Keratinocyte (primary cell): ENCODE results near the gene SPIN2B. TPM values are rescaled to one million over a fixed set of nuclear protein-coding genes. Genes with fewer than 3 reads are reported as not detected.
"Not testable (repeated sequence)": the region's sequence is repeated elsewhere in the genome, so short reads cannot be mapped to it uniquely, and the experiment has no call there.

Source experiments
- DNase-seq: peaks from one replicate; pipeline ENCODE4 v3.0.0-alpha.2; 2011; ENCODE audit warnings: low read depth, missing footprints, low spot score
- FAIRE-seq: peaks from 2 replicates; lab custom pipeline; 2011; peaks lifted over from hg19 to GRCh38; lab: Jason Lieb, UNC
- H2AFZ ChIP-seq: 2 replicates; pipeline ENCODE4 v1.6.0; 2012; ENCODE audit warnings: low read length, control low read depth, inconsistent platforms; ENCODE audit not compliant: control insufficient read depth
- H3K27ac ChIP-seq: 2 replicates; pipeline ENCODE4 v1.5.1; 2011; ENCODE audit warnings: low read length; ENCODE audit not compliant: control insufficient read depth, insufficient read depth
- H3K27me3 ChIP-seq: 3 replicates; pipeline ENCODE4 v1.6.0; 2011; ENCODE audit warnings: low read length; ENCODE audit not compliant: control insufficient read depth, insufficient read depth; ENCODE audit errors: extremely low read depth
- H3K36me3 ChIP-seq, 2 experiments: 2 replicates in 1 of 2; 3 replicates in 1 of 2; pipeline ENCODE4 v1.5.1; 2011; ENCODE audit warnings: low read length in 2 of 2, mild to moderate bottlenecking in 1 of 2; ENCODE audit not compliant: control insufficient read depth in 2 of 2, insufficient read depth in 2 of 2; ENCODE audit errors: extremely low read depth in 1 of 2
- H3K4me1 ChIP-seq: 3 replicates; pipeline ENCODE4 v1.5.1; 2011; ENCODE audit warnings: low read length; ENCODE audit not compliant: control insufficient read depth, insufficient read depth; ENCODE audit errors: extremely low read depth
- H3K4me2 ChIP-seq: 3 replicates; pipeline ENCODE4 v1.6.0; 2011; ENCODE audit warnings: low read depth, low read length; ENCODE audit not compliant: control insufficient read depth, insufficient read depth; ENCODE audit errors: extremely low read depth
- H3K4me3 ChIP-seq, 3 experiments: fragments of 200-600 bp in 1 of 3; sonication (generic) in 1 of 3; 2 replicates in 2 of 3; 3 replicates in 1 of 3; pipeline ENCODE4 v1.5.1; 2011 to 2016; ENCODE audit warnings: low read length in 3 of 3, mild to moderate bottlenecking in 3 of 3, control low read depth in 2 of 3, inconsistent platforms in 1 of 3, low read depth in 1 of 3, mixed read lengths in 1 of 3, mixed run types in 1 of 3, moderate library complexity in 1 of 3; ENCODE audit not compliant: control insufficient read depth in 2 of 3, insufficient read depth in 2 of 3; ENCODE audit errors: extremely low read depth in 1 of 3
- H3K79me2 ChIP-seq: 2 replicates; pipeline ENCODE4 v1.6.0; 2012; ENCODE audit warnings: low read length; ENCODE audit not compliant: control insufficient read depth, insufficient read depth
- H3K9ac ChIP-seq: 3 replicates; pipeline ENCODE4 v1.6.0; 2011; ENCODE audit warnings: low read length; ENCODE audit not compliant: control insufficient read depth, insufficient read depth; ENCODE audit errors: extremely low read depth
- H3K9me1 ChIP-seq: 3 replicates; pipeline ENCODE4 v1.6.0; 2011; ENCODE audit warnings: low read length; ENCODE audit not compliant: control insufficient read depth, insufficient read depth; ENCODE audit errors: extremely low read depth
- H3K9me3 ChIP-seq: 2 replicates; pipeline ENCODE4 v1.5.1; 2012; ENCODE audit warnings: low read depth, low read length; ENCODE audit not compliant: control insufficient read depth
- H4K20me1 ChIP-seq: 3 replicates; pipeline ENCODE4 v1.6.0; 2011; ENCODE audit warnings: low read length; ENCODE audit not compliant: control insufficient read depth, insufficient read depth; ENCODE audit errors: extremely low read depth
- EZH2 ChIP-seq: IDR thresholded peaks from one replicate; pipeline ENCODE4 v1.6.1; 2012; ENCODE audit warnings: inconsistent platforms, mild to moderate bottlenecking, low read length, moderate library complexity
- dilution Hi-C: fragments of 300-500 bp; cut with MboI; formaldehyde crosslinking; loops from one replicate; pipeline ENCODE4 v1.7.0; 2020; ENCODE audit warnings: low sequenced_read_pairs; ENCODE audit not compliant: extremely low pct_ligation_motif_present
- polyA plus RNA-seq, 5 experiments: library from polyadenylated mRNA; depleted of rRNA in 3 of 5; stranded (reverse) in 3 of 5; stranded (forward) in 1 of 5; unstranded in 1 of 5; fragments of >200 nt; gene quantifications; 1 replicate in 1 of 5; 2 replicates in 3 of 5; 3 replicates in 1 of 5; pipeline versions ENCODE4 v1.2.1 to v1.2.3, GENCODE V29; 2011 to 2012; ENCODE audit warnings: missing spikeins in 2 of 5, low read depth in 1 of 5, low replicate concordance in 1 of 5
- TF ChIP-seq, protein P1 (sequence below), 3 experiments: IDR thresholded peaks in 1 of 3; conservative IDR thresholded peaks in 1 of 3; optimal IDR thresholded peaks in 1 of 3; 2 replicates in 2 of 3; 3 replicates in 1 of 3; pipeline versions ENCODE3 to v1.5.1; 2011; ENCODE audit warnings: low read length in 3 of 3, mild to moderate bottlenecking in 3 of 3, moderate library complexity in 2 of 3, control low read depth in 1 of 3, inconsistent platforms in 1 of 3; ENCODE audit not compliant: insufficient read depth in 2 of 3; ENCODE audit errors: extremely low read depth in 1 of 3

The SPIN2B gene
- polyA plus RNA-seq, 1 donor (not counting 4 experiments of a cell fraction or from before 2014, with no cell fraction given) = 9.7 TPM

DNA sequence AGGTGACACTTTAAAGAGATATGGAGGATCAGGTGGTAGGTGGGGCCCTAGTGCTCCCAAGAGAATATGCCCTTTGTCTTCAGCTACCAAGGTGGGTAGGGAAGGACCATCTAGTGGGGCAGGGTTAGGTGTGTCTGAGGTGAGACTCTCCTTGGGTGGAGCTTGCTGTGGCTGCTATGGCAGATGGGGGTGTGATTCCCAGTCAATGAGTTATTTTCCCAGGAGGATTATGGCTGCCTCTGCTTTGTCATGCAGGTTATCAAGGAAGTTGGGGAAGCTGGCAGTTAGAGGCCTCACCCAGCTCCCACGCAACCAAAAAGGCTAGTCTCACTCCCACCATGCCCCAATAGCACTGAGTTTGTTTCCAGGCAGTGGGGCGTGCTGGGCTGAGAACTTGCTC is 33.8 kb upstream of the SPIN2B start:
- H3K9ac ChIP-seq = no peak overlapping the region
- dilution Hi-C loops = no loop called here
- H3K36me3 ChIP-seq = no peaks in the 10 kb centered on the region
- no peak overlapping the region for H3K4me3 ChIP-seq
- no peaks in the 10 kb centered on the region for H3K4me1 ChIP-seq
- no peak overlapping the region for H3K4me2 ChIP-seq
- no peak overlapping the region for H3K27ac ChIP-seq
- H3K9me1 ChIP-seq = no peaks in the 10 kb centered on the region
- H2AFZ ChIP-seq = no peak overlapping the region
- FAIRE-seq (no peak), DNase-seq (no peak)
- no peak for TF ChIP-seq EZH2
- TF ChIP-seq, protein P1, sequence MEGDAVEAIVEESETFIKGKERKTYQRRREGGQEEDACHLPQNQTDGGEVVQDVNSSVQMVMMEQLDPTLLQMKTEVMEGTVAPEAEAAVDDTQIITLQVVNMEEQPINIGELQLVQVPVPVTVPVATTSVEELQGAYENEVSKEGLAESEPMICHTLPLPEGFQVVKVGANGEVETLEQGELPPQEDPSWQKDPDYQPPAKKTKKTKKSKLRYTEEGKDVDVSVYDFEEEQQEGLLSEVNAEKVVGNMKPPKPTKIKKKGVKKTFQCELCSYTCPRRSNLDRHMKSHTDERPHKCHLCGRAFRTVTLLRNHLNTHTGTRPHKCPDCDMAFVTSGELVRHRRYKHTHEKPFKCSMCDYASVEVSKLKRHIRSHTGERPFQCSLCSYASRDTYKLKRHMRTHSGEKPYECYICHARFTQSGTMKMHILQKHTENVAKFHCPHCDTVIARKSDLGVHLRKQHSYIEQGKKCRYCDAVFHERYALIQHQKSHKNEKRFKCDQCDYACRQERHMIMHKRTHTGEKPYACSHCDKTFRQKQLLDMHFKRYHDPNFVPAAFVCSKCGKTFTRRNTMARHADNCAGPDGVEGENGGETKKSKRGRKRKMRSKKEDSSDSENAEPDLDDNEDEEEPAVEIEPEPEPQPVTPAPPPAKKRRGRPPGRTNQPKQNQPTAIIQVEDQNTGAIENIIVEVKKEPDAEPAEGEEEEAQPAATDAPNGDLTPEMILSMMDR (optimal IDR thresholded peaks at IDR 0.05 in 1 of 3, IDR thresholded peaks at IDR 0.05 in 1 of 3, conservative IDR thresholded peaks at IDR 0.05 in 1 of 3; ENCODE audit: extremely low read depth in 1 of 3, insufficient read depth in 2 of 3, low read length in 3 of 3) = no peak
- no peaks in the 10 kb centered on the region for H3K9me3 ChIP-seq
- no peaks in the 10 kb centered on the region for H4K20me1 ChIP-seq
- no peaks in the 10 kb centered on the region for H3K27me3 ChIP-seq
- no peaks in the 10 kb centered on the region for H3K79me2 ChIP-seq

DNA sequence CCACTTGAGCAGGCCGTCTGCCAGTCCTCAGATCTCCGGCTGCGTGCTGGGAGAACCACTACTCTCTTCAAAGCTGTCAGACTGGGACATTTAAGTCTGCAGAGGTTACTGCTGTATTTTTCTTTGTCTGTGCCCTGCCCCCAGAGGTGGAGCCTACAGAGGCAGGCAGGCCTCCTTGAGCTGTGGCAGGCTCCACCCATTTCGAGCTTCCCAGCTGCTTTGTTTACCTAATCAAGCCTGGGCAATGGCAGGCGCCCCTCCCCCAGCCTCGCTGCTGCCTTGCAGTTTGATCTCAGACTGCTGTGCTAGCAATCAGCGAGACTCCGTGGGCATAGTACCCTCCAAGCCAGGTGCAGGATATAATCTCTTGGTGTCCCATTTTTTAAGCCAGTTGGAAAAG is 30.9 kb upstream of the SPIN2B start:
- H3K9ac ChIP-seq, dilution Hi-C loops, H4K20me1 ChIP-seq, H2AFZ ChIP-seq, H3K36me3 ChIP-seq, H3K9me1 ChIP-seq, H3K9me3 ChIP-seq, H3K4me1 ChIP-seq, DNase-seq, H3K27me3 ChIP-seq, H3K4me3 ChIP-seq, FAIRE-seq, H3K4me2 ChIP-seq, H3K79me2 ChIP-seq, H3K27ac ChIP-seq: not testable (repeated sequence)

DNA sequence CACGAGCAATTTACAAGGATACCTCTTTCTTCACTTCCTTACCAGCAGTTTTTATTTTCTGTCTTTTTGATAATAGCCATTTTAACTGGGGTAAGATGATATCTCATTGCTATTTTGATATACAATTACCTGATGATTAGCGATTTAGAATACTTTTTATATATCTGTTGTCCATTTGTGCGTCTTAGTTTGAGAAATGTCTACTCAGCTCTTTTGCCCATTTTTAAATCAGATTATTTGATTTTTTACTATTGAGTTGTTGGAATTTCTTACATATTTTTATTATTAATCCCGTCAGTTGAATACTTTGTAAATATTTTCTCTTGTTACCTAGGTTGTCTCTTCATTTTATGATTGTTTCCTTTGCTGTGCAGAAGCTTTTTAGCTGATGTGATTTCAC is 17.3 kb upstream of the SPIN2B start:
- Histone ChIP-seq H3K27me3 (no peaks in the 10 kb centered on the region), H3K27ac (no peak overlapping the region), H3K79me2 (no peaks in the 10 kb centered on the region), H3K4me2 (no peak overlapping the region), H3K36me3 (no peaks in the 10 kb centered on the region), H4K20me1 (no peaks in the 10 kb centered on the region), H2AFZ (no peak overlapping the region), H3K4me3 (no peak overlapping the region), H3K9me1 (no peaks in the 10 kb centered on the region), H3K4me1 (no peaks in the 10 kb centered on the region), H3K9ac (no peak overlapping the region), H3K9me3 (no peaks in the 10 kb centered on the region)
- TF ChIP-seq, protein P1 (optimal IDR thresholded peaks at IDR 0.05 in 1 of 3, IDR thresholded peaks at IDR 0.05 in 1 of 3, conservative IDR thresholded peaks at IDR 0.05 in 1 of 3; ENCODE audit: extremely low read depth in 1 of 3, insufficient read depth in 2 of 3, low read length in 3 of 3) = no peak
- no peak for TF ChIP-seq EZH2
- FAIRE-seq = no peak
- dilution Hi-C loops = no loop called here
- no peak for DNase-seq
